PC-9 (cell line): ENCODE measurements around the gene CD55. TPM values are rescaled to one million over a fixed set of nuclear protein-coding genes. Genes with fewer than 3 reads are reported as not detected.

Source experiments
- BruUV-seq: library from RNA; stranded (reverse); fragments of 400-500 nt; replicated peaks from 2 replicates; lab custom pipeline; 2021; lab: Mats Ljungman, UMichigan
- CTCF ChIA-PET: fragments of 300-600 bp; sonication (Branson Sonifier 250); formaldehyde crosslinking; loops from one replicate; lab custom pipeline; 2022; ENCODE audit warnings: antibody characterized with exemption; lab: Charles Lee
- POLR2A ChIA-PET: fragments of 300-600 bp; sonication (Branson Sonifier 250); formaldehyde crosslinking; loops from one replicate; lab custom pipeline; 2022; ENCODE audit warnings: antibody characterized with exemption; ENCODE audit not compliant: unreplicated experiment; lab: Charles Lee
- DNase-seq, 2 experiments: peaks; one replicate each; pipeline versions ENCODE4 v3.0.0 to v3.0.0-alpha.2; 2015 to 2022; ENCODE audit warnings: mixed read lengths in 1 of 2
- H2AFZ ChIP-seq: fragments of 200-600 bp; sonication (generic); 2 replicates; pipeline ENCODE4 v1.8.1; 2017; ENCODE audit warnings: antibody characterized with exemption
- H3F3A ChIP-seq: fragments of 200-600 bp; sonication (generic); 2 replicates; pipeline ENCODE4 v1.8.1; 2017; ENCODE audit warnings: antibody characterized with exemption, mild to moderate bottlenecking, low read depth; ENCODE audit not compliant: insufficient read depth
- H3K27ac ChIP-seq: fragments of 200-600 bp; sonication (generic); 2 replicates; pipeline ENCODE4 v1.6.1; 2016; ENCODE audit warnings: mixed run types
- H3K27me3 ChIP-seq: fragments of 200-600 bp; sonication (generic); 2 replicates; pipeline ENCODE4 v1.6.1; 2016; ENCODE audit warnings: low read depth, mixed run types; ENCODE audit not compliant: insufficient read depth
- H3K36me3 ChIP-seq: fragments of 200-600 bp; sonication (generic); 2 replicates; pipeline ENCODE4 v1.6.1; 2016; ENCODE audit warnings: low read depth, mixed run types
- H3K4me1 ChIP-seq: fragments of 200-600 bp; sonication (generic); replicated peaks from 2 replicates; pipeline ENCODE4 v1.6.1; 2016; ENCODE audit warnings: mixed run types; ENCODE audit not compliant: insufficient read depth
- H3K4me2 ChIP-seq: fragments of 200-600 bp; sonication (generic); 2 replicates; pipeline ENCODE4 v1.6.1; 2017; ENCODE audit warnings: mixed run types
- H3K4me3 ChIP-seq: fragments of 200-600 bp; sonication (generic); 2 replicates; pipeline ENCODE4 v1.6.1; 2016; ENCODE audit warnings: mixed run types
- H3K79me2 ChIP-seq: fragments of 200-600 bp; sonication (generic); 2 replicates; pipeline ENCODE4 v1.6.1; 2017; ENCODE audit warnings: low read depth, mixed run types
- H3K9me2 ChIP-seq: fragments of 200-600 bp; sonication (generic); 2 replicates; pipeline ENCODE4 v1.8.1; 2017; ENCODE audit warnings: mild to moderate bottlenecking; ENCODE audit not compliant: insufficient read depth
- H3K9me3 ChIP-seq: fragments of 200-600 bp; sonication (generic); 2 replicates; pipeline ENCODE4 v1.8.1; 2016; ENCODE audit warnings: low read depth; ENCODE audit not compliant: insufficient read depth
- H4K20me1 ChIP-seq: fragments of 200-600 bp; sonication (generic); 2 replicates; pipeline ENCODE4 v1.8.1; 2017; ENCODE audit not compliant: insufficient read depth
- EZH2 ChIP-seq: fragments of 200-600 bp; sonication (generic); IDR thresholded peaks from 2 replicates; pipeline ENCODE4 v1.8.0; 2017; ENCODE audit warnings: antibody characterized with exemption, low read depth
- intact Hi-C: fragments of 100-400 bp; cut with micrococcal nuclease; formaldehyde crosslinking; loops from one replicate; pipeline ENCODE4 v1.10.0; 2022; ENCODE audit not compliant: unreplicated experiment
- total RNA-seq: library from RNA; stranded (reverse); gene quantifications from 2 replicates; pipeline ENCODE4 v1.2.3, GENCODE V29; 2021
- TF ChIP-seq, protein P1 (sequence below): fragments of 200-600 bp; sonication (generic); conservative IDR thresholded peaks from 2 replicates; pipeline ENCODE4 v1.6.1; 2017; ENCODE audit warnings: mixed run types, antibody characterized with exemption, mild to moderate bottlenecking, moderate library complexity

Gene CD55
- total RNA-seq, 1 experiment from 2014 or later = 45.9 TPM

DNA sequence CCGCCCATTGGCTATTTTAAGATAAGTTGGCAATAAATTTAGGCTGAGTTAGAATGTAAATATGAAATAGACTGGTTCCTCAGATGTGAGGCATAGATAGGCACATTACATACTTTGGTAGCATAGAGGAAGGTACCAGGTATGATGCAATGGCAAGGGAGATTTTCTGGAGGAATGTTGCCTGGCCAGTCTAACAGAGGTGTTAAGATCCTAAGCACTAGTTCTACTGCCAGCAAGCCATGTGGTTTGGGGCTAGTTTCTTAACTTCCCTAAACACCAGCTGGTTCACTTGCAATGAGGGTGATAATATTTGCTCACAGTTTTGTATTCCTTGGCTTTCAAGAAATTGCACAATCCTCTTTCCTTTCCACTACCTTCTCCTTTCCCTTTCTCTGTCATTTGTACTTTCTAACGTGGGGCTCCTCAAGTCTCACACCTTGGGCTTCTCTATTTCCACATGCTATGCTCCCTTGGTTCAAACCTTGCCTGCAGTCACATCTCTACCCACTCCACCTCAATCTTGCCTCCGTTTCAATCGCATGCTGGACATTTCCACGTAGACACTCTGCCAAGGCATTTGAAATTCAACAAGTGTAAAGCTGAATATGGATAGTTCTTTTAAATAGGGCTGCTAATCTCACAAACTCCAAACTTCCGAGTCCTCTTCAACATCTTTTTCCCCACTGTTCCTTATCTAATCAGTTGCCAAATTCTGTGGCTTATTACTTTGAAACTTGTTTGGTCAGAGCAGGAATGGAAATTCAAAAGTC lies 4.7 kb upstream of the CD55 start:
- H3K4me3 ChIP-seq = peak overlapping the region; percentile 37; the same call in 1 of the 2 replicates
- H2AFZ ChIP-seq = no peak overlapping the region
- H3K9me2 ChIP-seq = no peaks in the 10 kb centered on the region
- ChIA-PET CTCF (no interaction called here), POLR2A (interaction anchor here (0.6 kb wide), 1 partner anchor 286 kb away, joined by 4 read pairs; no protein-coding TSS in a partner anchor)
- intact Hi-C loops = loop anchor here (1.0 kb wide), 3 partner anchors 76 to 229 kb away; partner anchors contain the start of gene C4BPB
- H3K27ac ChIP-seq = peak overlapping the region; percentile 92
- TF ChIP-seq, protein P1, sequence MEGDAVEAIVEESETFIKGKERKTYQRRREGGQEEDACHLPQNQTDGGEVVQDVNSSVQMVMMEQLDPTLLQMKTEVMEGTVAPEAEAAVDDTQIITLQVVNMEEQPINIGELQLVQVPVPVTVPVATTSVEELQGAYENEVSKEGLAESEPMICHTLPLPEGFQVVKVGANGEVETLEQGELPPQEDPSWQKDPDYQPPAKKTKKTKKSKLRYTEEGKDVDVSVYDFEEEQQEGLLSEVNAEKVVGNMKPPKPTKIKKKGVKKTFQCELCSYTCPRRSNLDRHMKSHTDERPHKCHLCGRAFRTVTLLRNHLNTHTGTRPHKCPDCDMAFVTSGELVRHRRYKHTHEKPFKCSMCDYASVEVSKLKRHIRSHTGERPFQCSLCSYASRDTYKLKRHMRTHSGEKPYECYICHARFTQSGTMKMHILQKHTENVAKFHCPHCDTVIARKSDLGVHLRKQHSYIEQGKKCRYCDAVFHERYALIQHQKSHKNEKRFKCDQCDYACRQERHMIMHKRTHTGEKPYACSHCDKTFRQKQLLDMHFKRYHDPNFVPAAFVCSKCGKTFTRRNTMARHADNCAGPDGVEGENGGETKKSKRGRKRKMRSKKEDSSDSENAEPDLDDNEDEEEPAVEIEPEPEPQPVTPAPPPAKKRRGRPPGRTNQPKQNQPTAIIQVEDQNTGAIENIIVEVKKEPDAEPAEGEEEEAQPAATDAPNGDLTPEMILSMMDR = no peak
- TF ChIP-seq EZH2 = no peak
- BruUV-seq = no TSS peak
- H3K4me1 ChIP-seq = peaks cover 66% of the 10 kb centered on the region
- peaks cover 25% of the 10 kb centered on the region for H3F3A ChIP-seq
- no peaks in the 10 kb centered on the region for H3K9me3 ChIP-seq
- H3K36me3 ChIP-seq = no peaks in the 10 kb centered on the region
- DNase-seq = peak; percentile 84 to 100
- H3K27me3 ChIP-seq = no peaks in the 10 kb centered on the region
- peak overlapping the region; percentile 85 for H3K4me2 ChIP-seq
- H3K79me2 ChIP-seq = peaks cover under 1% of the 10 kb centered on the region; the same call in 1 of the 2 replicates
- H4K20me1 ChIP-seq = no peaks in the 10 kb centered on the region

GRCh38 chr1:207317561-207317960 lies 3.9 kb upstream of the CD55 start:
- Histone ChIP-seq H3K27ac (peak overlapping the region; percentile 92), H2AFZ (no peak overlapping the region)

GRCh38 chr1:207318072-207318619 lies 3.3 kb upstream of the CD55 start:
- H4K20me1 ChIP-seq = no peaks in the 10 kb centered on the region
- peaks cover 12% of the 10 kb centered on the region for H3K79me2 ChIP-seq
- no peak overlapping the region for H3K4me3 ChIP-seq
- TF ChIP-seq EZH2 = no peak
- no peaks in the 10 kb centered on the region for H3K9me2 ChIP-seq
- H3K27me3 ChIP-seq = no peaks in the 10 kb centered on the region
- H3K4me1 ChIP-seq = peaks cover 61% of the 10 kb centered on the region
- H3K27ac ChIP-seq = peak overlapping the region; percentile 92; the same call in 1 of the 2 replicates
- peaks cover 25% of the 10 kb centered on the region for H3F3A ChIP-seq
- H3K4me2 ChIP-seq = peak overlapping the region; percentile 85
- no TSS peak for BruUV-seq
- 0 out of 2 replicates have a peak, but pooled peaks cover 4% of the 10 kb centered on the region for H3K36me3 ChIP-seq
- ChIA-PET POLR2A (no interaction called here), CTCF (no interaction called here)
- H3K9me3 ChIP-seq = no peaks in the 10 kb centered on the region
- intact Hi-C loops = no loop called here
- no peak overlapping the region for H2AFZ ChIP-seq
- no peak for DNase-seq

More at GRCh38 chr1:207317561-207317960, 3.9 kb upstream of the CD55 start:
- H3F3A ChIP-seq = peaks cover 25% of the 10 kb centered on the region
- no peak for DNase-seq
- no peaks in the 10 kb centered on the region for H3K9me2 ChIP-seq
- H3K36me3 ChIP-seq = 0 out of 2 replicates have a peak, but pooled peaks cover 2% of the 10 kb centered on the region
- H4K20me1 ChIP-seq = no peaks in the 10 kb centered on the region
- no peaks in the 10 kb centered on the region for H3K9me3 ChIP-seq
- TF ChIP-seq EZH2 = no peak
- TF ChIP-seq, protein P1 = no peak
- H3K4me1 ChIP-seq = peaks cover 61% of the 10 kb centered on the region
- intact Hi-C loops = no loop called here
- POLR2A ChIA-PET = no interaction called here
- BruUV-seq = no TSS peak
- CTCF ChIA-PET = no interaction called here
- no peaks in the 10 kb centered on the region for H3K27me3 ChIP-seq
- peaks cover 8% of the 10 kb centered on the region for H3K79me2 ChIP-seq
- H3K4me2 ChIP-seq = peak overlapping the region; percentile 85
- no peak overlapping the region for H3K4me3 ChIP-seq
